Head of caudate nucleus (tissue), 42 donors: ENCODE measurements around the gene ARV1.
"Not testable (repeated sequence)": the region's sequence is repeated elsewhere in the genome, so short reads cannot be mapped to it uniquely, and the experiment has no call there.

Experiments
- DNase-seq, 42 donors: peaks; one replicate each; pipeline versions ENCODE4 v3.0.0 to v3.0.0-alpha.2; 2020 to 2021; ENCODE audit warnings: mixed read lengths in 7 of 42
- intact Hi-C: fragments of 100-400 bp; cut with DNase I; formaldehyde crosslinking; loops from one replicate; pipeline ENCODE4 v1.15.0; 2022

Gene ARV1

GRCh38 chr1:230972855-230973271, 6.0 kb upstream of the ARV1 start:
- no peak for DNase-seq
- intact Hi-C loops, result no loop called here

GRCh38 chr1:230975636-230976035, 3.3 kb upstream of the ARV1 start:
- intact Hi-C loops, result no loop called here

GRCh38 chr1:230976360-230976759, 2.5 kb upstream of the ARV1 start:
- intact Hi-C loops, result no loop called here
- DNase-seq, result no peak

More at GRCh38 chr1:230975636-230976035, 3.3 kb upstream of the ARV1 start:
- no peak for DNase-seq

GRCh38 chr1:230976825-230977747, 1.8 kb upstream of the ARV1 start:
- no peak for DNase-seq
- intact Hi-C loops, result no loop called here

- peak in 36 of 42 donors; percentile 10 to 65 (median 36) for DNase-seq
- intact Hi-C loops, result no loop called here
Observed at GRCh38 chr1:230977761-230978490, 968 bp upstream of the ARV1 start.

- intact Hi-C loops, result no loop called here
- no peak for DNase-seq
Observed at GRCh38 chr1:230979389-230979716, 459 bp downstream of the ARV1 start.

GRCh38 chr1:230979952-230980351, 1.1 kb downstream of the ARV1 start:
- no peak for DNase-seq

GRCh38 chr1:230982696-230983095, 3.8 kb downstream of the ARV1 start:
- no peak for DNase-seq
- intact Hi-C loops, result no loop called here

More at GRCh38 chr1:230979952-230980351, 1.1 kb downstream of the ARV1 start:
- intact Hi-C loops, result no loop called here

GRCh38 chr1:230983811-230984210, 4.9 kb downstream of the ARV1 start:
- intact Hi-C loops, result no loop called here
- DNase-seq, result no peak

- DNase-seq, intact Hi-C loops: not testable (repeated sequence)
Observed at GRCh38 chr1:230984622-230985515, 6.0 kb downstream of the ARV1 start.

- intact Hi-C loops, result no loop called here
- DNase-seq, result no peak
Observed at GRCh38 chr1:230985711-230986110, 6.8 kb downstream of the ARV1 start.

GRCh38 chr1:230986976-230987375, 8.1 kb downstream of the ARV1 start:
- no peak for DNase-seq
- intact Hi-C loops, result no loop called here

- DNase-seq, result no peak
- intact Hi-C loops, result no loop called here
Observed at GRCh38 chr1:230987448-230987847, 8.6 kb downstream of the ARV1 start.

- peak in 2 of 42 donors; percentile 10 to 31 for DNase-seq
- intact Hi-C loops, result no loop called here
Observed at GRCh38 chr1:230992100-230992774, 13.3 kb downstream of the ARV1 start.

- DNase-seq, result no peak
- intact Hi-C loops, result no loop called here
Observed at GRCh38 chr1:230994860-230995259, 16.0 kb downstream of the ARV1 start.

- no peak for DNase-seq
- intact Hi-C loops, result no loop called here
Observed at GRCh38 chr1:231000201-231000600, 21.3 kb downstream of the ARV1 start.

- intact Hi-C loops, result no loop called here
- no peak for DNase-seq
Observed at GRCh38 chr1:231000639-231001038, 21.7 kb downstream of the ARV1 start.

- intact Hi-C loops, result no loop called here
- no peak for DNase-seq
Observed at GRCh38 chr1:231001892-231002291, 23.0 kb downstream of the ARV1 start.

GRCh38 chr1:231007535-231007934, 28.6 kb downstream of the ARV1 start:
- intact Hi-C loops, DNase-seq: not testable (repeated sequence)
